GM12892 (cell line): ENCODE results near the gene ZSCAN12. TPM values are rescaled to one million over a fixed set of nuclear protein-coding genes. Genes with fewer than 3 reads are reported as not detected.
"Not testable (repeated sequence)": the region's sequence is repeated elsewhere in the genome, so short reads cannot be mapped to it uniquely, and the experiment has no call there.

Experiments used
- DNase-seq: peaks from one replicate; pipeline ENCODE4 v3.0.0; 2011; ENCODE audit not compliant: insufficient read length
- FAIRE-seq: peaks from 2 replicates; lab custom pipeline; 2011; peaks lifted over from hg19 to GRCh38; lab: Jason Lieb, UNC
- POLR2A ChIP-seq: IDR thresholded peaks from 2 replicates; pipeline ENCODE4 v1.6.1; 2011; ENCODE audit warnings: low read depth, low read length, control low read depth
- POLR2AphosphoS5 ChIP-seq: IDR thresholded peaks from 2 replicates; pipeline ENCODE4 v1.6.1; 2011; ENCODE audit warnings: low read depth, low read length, control low read depth
- TAF1 ChIP-seq: IDR thresholded peaks from 2 replicates; pipeline ENCODE4 v1.6.1; 2011; ENCODE audit warnings: low read depth, mild to moderate bottlenecking, control low read depth, low read length, borderline replicate concordance
- polyA plus RNA-seq: library from polyadenylated mRNA; unstranded; fragments of >200 nt; gene quantifications from one replicate; pipeline ENCODE4 v1.2.1, GENCODE V29; 2012; ENCODE audit warnings: missing spikeins, inconsistent platforms; ENCODE audit not compliant: missing spikeins

Gene ZSCAN12
- 5.4 TPM for polyA plus RNA-seq

- peak; percentile 70; the same call in 1 of the 2 replicates for TF ChIP-seq TAF1
- TF ChIP-seq POLR2A, result peak; percentile 96
- TF ChIP-seq POLR2AphosphoS5, result peak; percentile 98
- FAIRE-seq (peak; percentile 94), DNase-seq (peak; percentile 55)
Measured at GRCh38 chr6:28399350-28400121, at the start of gene ZSCAN12. Gene ZSCAN12, minus strand, starts transcription at chr6:28399747. Its CDS starts 1,342 bp downstream, at chr6:28398405.

GRCh38 chr6:28449056-28449455, 49.5 kb upstream of the ZSCAN12 start:
- TF ChIP-seq POLR2AphosphoS5 (no peak), TAF1 (no peak)
- no peak for DNase-seq
- FAIRE-seq, result no peak

- DNase-seq, FAIRE-seq: not testable (repeated sequence)
Measured at GRCh38 chr6:28447512-28447906, 48.0 kb upstream of the ZSCAN12 start.

DNA sequence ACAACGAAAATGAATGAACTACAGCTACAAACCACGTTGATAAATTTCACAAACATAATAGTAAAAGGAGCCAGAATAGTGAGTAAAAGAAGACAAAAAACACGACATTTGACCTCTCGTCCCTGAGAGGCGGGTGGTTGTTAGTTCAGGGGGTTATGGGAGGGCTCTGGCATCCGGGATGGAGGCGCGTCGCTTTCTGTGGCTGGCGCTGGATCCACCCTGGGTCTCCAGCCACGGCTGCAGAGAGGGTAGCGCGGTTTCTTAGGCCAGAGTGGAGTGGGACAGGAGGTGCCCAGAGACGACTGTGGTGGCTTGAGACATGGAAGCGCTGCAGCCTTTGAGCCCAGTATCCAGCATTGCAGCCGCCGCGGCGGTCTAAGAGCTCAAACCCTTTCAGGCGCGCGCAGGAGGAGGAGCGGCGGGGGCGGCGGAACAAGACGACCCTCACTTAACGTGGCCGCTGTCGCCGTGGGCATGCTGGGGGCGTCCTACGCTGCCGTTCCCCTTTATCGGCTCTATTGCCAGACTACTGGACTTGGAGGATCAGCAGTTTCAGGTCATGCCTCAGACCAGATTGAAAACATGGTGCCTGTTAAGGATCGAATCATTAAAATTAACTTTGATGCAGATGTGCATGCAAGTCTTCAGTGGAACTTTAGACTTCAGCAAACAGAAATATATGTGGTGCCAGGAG, 47.4 kb upstream of the ZSCAN12 start:
- FAIRE-seq, result peak; percentile 82

GRCh38 chr6:28444759-28445158, 45.2 kb upstream of the ZSCAN12 start:
- FAIRE-seq, DNase-seq: not testable (repeated sequence)

More for the DNA sequence above, 47.4 kb upstream of the ZSCAN12 start:
- TF ChIP-seq POLR2A, result no peak
- TF ChIP-seq TAF1, result no peak
- no peak for TF ChIP-seq POLR2AphosphoS5
- no peak for DNase-seq

- FAIRE-seq (peak; percentile 81), DNase-seq (peak; percentile 37)
- TF ChIP-seq TAF1 (no peak), POLR2A (peak; percentile 82), POLR2AphosphoS5 (peak; percentile 72; the same call in 1 of the 2 replicates)
Measured at GRCh38 chr6:28443112-28443773, 43.7 kb upstream of the ZSCAN12 start, which contains the start of gene ZSCAN23. Gene ZSCAN23, minus strand, starts transcription at chr6:28443491. Its CDS starts 7,225 bp downstream, at chr6:28436266.

GRCh38 chr6:28442586-28442985, 43.0 kb upstream of the ZSCAN12 start:
- FAIRE-seq, result no peak
- no peak for DNase-seq
- TF ChIP-seq TAF1 (no peak), POLR2AphosphoS5 (no peak), POLR2A (no peak)

DNA sequence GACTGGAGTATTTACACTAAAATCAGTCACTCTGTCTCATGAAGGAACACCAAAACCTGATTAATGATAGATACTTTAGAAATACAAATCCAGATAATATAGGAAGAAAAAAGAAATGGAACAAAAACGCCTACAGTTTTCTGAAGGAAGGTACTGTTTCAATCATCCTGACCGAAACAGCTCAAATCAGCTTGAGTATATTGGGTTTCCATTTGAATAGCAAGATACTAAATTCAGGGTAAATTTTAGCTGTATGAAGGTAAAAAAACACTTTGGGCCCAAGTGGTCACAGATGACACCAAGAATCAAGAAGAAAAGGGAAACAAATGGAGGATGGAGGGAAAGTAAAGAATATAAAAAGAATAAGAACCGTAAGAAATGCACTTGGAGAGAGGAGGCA, 36.9 kb upstream of the ZSCAN12 start:
- no peak for FAIRE-seq
- TF ChIP-seq POLR2A (no peak), POLR2AphosphoS5 (no peak), TAF1 (no peak)
- DNase-seq, result no peak

DNA sequence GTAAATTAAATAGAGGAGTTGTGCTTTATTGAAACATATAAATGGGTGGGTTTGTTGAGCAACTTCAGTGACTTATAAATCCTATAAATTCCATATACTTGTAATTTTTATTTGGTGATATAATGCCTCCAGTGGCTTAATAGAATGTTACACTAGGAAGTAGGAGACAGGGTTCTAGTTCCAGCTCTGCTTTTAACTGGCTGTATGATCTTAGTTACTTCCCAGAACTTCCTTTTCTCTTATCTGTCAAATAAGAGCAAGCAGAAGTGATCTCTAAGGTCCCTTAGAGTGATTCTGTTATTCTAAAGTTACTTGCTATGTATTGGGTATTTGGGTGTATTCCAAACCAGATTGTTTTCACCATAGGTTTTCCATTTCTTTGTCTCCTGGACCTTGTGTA, 33.6 kb upstream of the ZSCAN12 start:
- DNase-seq (no peak), FAIRE-seq (no peak)
- TF ChIP-seq POLR2AphosphoS5 (no peak), POLR2A (no peak), TAF1 (no peak)

GRCh38 chr6:28429781-28430180, 30.2 kb upstream of the ZSCAN12 start:
- DNase-seq (no peak), FAIRE-seq (no peak)
- TF ChIP-seq POLR2A (no peak), POLR2AphosphoS5 (no peak), TAF1 (no peak)

- no peak for TF ChIP-seq POLR2A
- TF ChIP-seq TAF1, result no peak
- no peak for TF ChIP-seq POLR2AphosphoS5
- no peak for FAIRE-seq
- no peak for DNase-seq
Measured at GRCh38 chr6:28425944-28426541, 26.5 kb upstream of the ZSCAN12 start.

- no peak for TF ChIP-seq TAF1
- TF ChIP-seq POLR2A, result no peak
- TF ChIP-seq POLR2AphosphoS5, result no peak
- DNase-seq (no peak), FAIRE-seq (no peak)
Measured at GRCh38 chr6:28424163-28424562, 24.6 kb upstream of the ZSCAN12 start.
